Hematopoietic multipotent progenitor cell treated with erythropoietin and hydrocortisone succinate and interleukin-3 and kit ligand, for 4 days (in vitro differentiated cells): ENCODE data around the gene ACAT2.
"Not testable (repeated sequence)": the region's sequence is repeated elsewhere in the genome, so short reads cannot be mapped to it uniquely, and the experiment has no call there.

Source experiments
- DNase-seq: peaks from one replicate; pipeline ENCODE4 v3.0.0-alpha.2; 2015

ACAT2 gene

DNA sequence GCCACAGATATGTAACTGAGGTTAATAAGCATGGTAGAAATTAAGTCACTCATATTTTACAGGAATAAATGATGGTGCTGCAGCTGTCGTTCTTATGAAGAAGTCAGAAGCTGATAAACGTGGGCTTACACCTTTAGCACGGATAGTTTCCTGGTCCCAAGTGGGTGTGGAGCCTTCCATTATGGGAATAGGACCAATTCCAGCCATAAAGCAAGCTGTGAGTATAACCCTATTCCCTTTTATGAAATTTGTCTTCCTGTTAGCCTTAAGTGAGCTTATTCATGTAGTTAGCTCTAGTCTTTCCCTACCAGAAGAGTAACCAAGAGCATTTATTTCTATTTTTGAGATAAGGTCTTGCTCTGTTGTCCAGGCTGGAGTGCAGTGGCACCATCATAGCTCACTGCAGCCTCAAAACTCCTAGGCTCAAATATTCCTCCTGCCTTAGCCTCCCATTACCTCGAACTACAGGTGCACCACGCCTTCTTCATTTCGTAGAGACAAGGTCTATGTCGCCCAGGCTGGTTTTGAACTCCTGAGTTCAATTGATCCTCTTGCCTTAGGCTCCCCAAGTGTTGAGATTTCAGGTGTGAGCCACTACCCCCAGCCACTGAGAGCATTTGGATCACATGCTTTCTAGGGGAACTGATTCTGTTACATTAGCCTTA lies 15.5 kb downstream of the ACAT2 start:
- no peak for DNase-seq

DNA sequence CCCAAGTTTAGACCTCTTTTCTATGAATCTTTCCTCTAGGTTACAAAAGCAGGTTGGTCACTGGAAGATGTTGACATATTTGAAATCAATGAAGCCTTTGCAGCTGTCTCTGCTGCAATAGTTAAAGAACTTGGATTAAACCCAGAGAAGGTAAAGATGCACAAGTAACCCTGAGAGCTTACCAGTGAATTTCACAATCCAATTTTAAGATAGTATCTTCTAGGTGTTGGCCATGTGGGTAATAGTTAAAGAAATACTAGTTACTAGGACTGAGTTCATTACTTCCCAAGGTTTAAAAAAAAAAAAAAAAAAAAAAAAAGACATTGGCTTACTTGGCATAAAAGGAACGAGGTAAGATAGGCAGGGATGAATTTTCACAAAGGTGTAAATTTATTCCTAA lies 16.3 kb downstream of the ACAT2 start:
- no peak for DNase-seq

DNA sequence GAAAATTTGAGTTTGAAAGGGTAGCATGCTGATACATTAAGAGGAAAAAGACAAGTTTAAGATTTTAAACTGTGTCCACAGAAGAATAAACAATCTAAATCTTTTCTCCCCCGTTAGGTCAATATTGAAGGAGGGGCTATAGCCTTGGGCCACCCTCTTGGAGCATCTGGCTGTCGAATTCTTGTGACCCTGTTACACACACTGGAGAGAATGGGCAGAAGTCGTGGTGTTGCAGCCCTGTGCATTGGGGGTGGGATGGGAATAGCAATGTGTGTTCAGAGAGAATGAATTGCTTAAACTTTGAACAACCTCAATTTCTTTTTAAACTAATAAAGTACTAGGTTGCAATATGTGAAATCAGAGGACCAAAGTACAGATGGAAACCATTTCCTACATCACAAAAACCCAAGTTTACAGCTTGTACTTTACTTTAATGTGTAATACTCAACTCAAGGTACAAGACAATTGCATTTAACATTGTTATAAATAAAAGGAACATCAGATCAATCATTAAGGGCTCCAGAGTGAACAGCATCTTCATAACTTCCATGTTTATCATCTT lies 16.8 kb downstream of the ACAT2 start:
- no peak for DNase-seq

DNA sequence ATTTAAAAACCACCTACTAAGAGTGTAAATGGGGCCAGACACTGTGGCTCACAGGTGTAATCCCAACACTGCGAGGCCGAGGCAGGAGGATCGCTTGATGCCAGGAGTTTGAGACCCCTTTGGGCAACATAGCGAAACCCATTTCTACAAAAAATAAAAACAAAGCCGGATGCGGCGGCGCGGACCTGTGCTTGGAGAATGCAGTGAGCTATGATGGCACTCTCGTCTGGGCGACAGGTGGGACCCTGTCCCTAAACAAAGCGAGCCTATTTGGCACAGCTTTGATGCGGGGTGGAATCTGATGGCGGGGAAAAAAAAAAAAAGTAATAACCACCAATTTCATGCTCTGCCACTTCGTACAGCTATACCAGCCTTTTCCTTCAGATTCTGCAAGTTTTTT lies 26.4 kb downstream of the ACAT2 start:
- DNase-seq: no peak

DNA sequence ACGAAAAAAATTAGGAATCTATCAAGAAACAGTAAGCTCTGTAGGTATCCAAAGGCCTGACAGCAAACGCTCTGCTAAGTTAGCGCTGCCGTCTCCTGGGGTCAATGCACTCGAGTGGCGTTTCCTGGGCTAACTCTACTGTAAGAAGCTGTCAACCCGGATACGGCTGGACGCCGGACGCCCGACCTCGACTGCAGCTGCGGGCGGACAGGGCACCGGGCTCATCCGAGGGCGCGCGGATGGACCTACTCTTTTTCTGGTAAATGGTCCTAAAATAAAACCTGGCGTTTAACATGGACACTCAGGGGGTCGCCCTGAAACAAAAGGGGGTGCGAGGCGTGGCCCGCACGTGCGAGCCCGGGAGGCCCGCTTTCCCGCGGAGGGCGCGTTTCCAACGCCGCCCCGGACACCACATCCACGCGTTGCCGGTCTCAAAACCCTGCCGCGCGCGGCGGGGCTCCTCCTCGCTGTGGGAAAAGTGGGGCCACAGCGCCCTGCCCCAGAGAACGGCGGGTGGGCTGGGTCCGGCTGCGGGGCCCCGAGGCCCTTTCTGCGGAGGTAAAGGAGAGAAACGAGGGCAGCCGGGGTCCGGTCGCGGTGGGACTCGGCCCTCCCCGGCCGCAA lies 27.0 kb downstream of the ACAT2 start:
- DNase-seq: peak; percentile 61

DNA sequence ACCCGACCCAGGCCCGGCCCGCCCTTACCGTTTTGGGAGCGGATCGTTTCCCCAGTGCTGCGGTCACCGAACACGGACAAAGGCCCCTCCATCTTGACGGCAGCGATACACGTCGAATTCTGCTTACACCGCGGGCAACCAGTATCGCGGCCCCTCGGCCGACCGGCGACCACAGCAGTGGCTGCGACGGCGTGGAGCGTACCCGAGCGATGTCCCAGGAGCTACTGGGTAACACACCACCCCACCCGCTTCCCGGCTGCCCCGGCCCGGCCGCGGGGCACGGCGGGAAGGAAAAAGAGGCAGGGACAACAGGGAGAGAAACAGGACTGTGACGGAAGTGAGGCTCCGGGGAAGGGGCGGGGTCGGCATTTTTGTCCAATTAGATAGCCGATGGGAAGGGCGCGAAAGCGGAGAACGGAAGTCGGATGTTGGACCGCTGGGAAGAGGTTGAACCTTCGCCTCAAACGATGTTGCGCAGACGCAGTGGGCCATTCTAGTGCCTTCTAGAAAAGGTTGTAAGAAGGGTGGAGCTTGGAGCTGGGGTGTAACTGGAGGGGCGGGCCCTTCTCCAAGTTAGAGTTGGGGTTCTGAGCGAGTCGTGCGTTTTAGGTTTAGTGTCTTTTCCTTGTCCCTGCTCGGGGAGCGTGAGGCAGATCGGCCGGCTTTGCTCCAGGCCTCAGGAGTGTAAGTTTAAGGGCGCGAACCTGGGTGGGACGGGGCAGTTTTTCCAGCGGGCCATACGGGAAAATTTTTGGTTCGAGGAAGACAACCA lies 27.7 kb downstream of the ACAT2 start, which contains the start of gene TCP1:
TSS of gene TCP1 (minus strand) at position 226 of the 772 bp plus-strand sequence. CDS start at position 92, 134 bp downstream.
- DNase-seq: peak; percentile 100

DNA sequence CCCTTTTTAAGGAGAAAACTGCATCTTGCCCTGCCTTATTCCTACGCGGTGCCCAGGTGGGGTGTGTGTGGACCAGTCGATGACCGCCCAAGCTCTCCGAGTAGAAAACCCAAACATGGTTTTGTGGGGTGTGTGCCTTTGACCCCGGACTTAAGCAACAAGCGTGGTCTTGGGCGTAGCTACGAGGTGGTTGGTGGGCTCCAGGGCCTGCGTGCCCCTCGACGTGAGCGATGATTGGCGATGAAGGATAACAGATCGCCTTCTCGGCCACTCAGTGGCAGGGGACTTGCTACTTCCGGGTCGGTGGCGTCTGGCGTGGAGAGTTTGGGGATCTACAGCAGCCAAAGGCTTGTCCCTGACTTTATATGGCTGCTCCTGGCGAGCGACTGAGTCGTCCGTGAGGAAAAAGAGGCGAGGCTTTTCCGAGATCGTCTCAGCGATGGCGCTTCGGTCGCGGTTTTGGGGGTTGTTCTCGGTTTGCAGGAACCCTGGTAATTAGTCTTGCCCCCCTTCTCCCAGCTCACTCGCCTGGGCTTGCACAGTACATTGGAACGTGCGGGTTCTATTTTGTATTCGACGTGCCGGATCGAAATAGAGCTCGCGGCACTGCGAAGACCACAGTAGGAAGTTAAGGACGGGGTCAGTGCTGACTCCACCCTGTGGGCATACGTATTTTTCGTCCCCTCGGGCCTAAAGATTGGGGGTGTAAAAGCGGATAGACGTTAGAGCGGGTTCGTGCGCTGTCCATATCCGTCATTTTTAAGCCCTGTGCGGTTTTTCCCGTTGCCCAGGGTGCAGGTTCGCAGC lies 28.5 kb downstream of the ACAT2 start, which contains the start of gene MRPL18:
TSS of gene MRPL18 (plus strand) at position 319 of the 807 bp plus-strand sequence. CDS start at position 440, 121 bp downstream.
- DNase-seq: peak; percentile 99

DNA sequence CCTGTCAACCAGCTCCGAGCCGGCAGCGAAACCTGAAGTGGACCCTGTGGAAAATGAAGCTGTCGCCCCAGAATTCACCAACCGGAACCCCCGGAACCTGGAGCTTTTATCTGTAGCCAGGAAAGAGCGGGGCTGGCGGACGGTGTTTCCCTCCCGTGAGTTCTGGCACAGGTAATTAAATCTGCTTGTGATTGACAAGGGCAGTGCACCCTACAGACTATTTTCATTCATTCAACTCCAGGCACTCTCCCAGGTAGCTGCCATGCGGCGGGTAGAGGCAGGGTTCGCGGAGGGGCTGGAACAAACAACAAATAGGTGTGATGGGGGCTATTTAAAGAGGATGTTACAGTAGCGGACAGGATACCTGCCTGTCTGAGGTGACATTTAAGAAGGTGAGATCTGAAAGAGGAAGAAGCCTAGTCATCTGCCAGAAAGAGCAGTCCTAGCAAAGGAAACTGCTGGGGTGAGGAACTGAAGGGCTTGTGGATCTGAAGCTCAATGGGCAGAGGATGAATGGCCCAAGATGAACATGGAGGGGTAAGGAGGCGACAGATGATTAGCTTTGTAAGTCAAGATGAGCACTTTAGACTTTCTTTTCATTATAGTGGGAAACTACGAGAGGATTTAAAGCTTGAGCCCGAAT lies 29.2 kb downstream of the ACAT2 start:
- peak; percentile 35 for DNase-seq

DNA sequence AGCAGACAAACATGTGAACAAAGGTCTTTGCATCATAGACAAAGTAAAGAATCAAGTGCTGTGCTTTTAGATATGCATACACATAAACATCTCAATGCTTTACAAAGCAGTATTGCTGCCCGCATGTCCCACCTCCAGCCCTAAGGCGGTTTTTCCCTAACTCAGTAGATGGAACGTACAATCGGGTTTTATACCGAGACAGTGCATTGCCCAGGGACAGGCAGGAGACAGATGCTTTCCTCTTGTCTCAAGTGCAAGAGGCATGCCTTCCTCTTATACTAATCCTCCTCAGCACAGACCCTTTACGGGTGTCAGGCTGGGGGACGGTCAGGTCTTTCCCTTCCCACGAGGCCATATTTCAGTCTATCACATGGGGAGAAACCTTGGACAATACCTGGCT lies 33.1 kb downstream of the ACAT2 start:
- not testable (repeated sequence) for DNase-seq

DNA sequence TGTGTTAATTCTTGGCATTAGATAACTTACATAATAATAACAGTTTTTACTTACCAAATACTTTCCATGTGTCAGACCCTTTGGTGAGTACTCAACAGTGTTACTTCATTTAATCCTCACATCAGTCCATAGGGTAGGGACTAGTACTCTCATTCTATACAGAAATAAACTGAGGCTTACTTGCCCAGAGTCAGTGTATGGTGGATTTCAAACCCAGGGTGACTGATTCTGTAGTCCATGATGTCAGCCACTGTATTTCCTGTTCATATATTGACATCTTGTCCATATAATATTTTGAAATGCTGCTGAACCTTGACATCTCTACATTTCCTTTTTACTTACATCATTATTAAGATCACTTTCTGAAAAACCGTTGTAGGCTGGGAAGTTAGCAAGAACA lies 35.7 kb downstream of the ACAT2 start:
- no peak for DNase-seq

DNA sequence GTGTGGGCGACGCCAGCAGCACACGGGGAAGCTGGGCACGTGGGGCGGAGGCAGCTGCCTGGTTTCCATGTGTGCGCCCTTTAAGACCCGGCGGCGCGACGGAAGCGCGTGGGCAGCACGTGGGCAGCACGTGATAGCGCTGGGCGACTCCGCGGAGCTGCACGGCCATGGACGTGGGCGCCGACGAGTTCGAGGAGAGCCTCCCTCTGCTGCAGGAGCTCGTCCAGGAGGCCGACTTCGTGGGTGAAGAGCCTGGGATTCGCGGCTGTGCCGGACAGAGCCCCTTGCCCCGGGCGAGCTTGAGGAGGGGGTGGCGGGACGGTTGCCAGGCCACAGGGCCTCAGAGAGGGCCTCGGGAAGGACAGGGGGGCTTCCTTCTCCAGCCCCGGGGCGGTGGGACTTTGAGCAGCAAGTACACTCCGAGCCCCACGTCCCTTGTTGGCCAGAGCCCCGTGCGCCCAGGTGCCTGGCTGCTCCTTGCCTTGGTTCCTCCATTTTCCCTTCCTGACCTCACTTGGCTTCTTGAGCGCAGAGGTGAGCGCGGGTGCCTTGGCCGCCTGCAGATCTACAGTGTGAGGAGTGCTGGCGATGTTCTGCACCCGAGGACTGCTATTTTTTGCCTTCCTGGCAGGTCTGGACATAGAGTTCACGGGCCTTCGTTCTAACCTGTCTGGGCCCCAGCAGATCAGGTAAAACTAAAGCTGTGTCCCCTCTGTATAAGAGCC lies 38.5 kb downstream of the ACAT2 start, which contains the start of gene PNLDC1:
TSS of gene PNLDC1 (plus strand) at position 136 of the 725 bp plus-strand sequence. CDS start at position 168, 32 bp downstream.
- DNase-seq: no peak

DNA sequence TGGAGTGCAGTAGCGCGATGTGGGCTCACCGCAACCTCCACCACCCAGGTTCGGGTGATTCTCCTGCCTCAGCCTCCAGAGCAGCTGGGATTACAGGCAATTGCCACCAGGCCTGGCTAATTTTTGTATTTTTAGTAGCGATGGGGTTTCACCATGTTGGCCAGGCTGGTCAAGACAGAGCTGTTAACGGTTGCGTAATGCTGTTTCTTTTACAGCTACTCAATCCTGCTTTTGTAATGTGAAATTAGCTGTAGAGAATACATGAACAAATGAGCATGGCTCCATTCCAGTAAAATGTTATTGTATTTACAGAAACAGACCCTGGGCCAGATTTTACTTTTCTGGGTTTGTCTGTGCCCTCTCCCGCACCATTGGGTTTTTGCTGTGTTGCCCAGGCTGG lies 40.1 kb downstream of the ACAT2 start:
- peak; percentile 40 for DNase-seq

DNA sequence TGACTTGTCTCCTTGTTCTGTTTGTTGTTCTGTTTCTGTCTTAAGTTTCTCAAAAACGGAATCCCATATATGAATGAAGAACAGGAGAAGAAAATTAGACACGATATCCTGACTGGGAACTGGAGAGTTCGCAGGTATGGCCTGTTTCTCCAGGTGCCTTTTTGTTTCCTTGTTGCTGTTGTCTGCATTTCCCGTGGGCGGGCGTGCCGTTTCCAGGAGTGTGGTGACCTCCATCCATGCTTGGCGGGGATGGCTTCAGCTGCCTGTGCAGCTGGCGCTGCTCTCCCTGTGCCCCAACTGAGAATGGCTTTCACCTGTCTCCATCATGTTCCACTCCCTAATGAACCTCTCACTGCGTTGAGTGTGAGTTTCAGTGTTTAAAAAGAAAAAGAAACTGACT lies 42.7 kb downstream of the ACAT2 start:
- no peak for DNase-seq

DNA sequence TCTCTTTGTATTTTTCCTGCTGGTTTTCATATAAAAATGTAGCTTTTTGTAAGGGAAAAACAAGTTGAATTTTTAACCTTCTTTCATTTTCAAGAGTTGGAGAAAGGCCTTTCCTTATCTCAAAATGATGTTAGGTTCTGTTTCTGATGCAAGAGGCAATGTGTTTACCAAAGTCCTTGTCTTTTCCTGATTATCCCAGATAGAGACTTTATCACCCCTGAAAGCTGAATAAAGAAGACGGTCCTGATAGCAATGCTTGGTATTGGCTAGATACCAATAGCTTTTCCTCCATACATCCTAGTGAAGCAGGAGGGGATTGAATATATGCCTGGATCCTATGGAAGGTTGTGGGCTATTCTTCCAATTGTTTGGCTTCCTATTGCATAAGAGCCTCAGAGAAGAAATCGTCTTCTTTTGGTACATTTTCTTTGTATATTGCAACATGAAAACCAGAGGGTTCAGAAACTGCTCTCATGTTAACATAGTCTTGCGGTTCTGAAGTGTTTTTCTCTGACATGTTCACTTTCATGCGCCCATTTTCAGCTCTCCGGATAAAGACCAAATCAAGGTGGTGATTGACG lies 43.7 kb downstream of the ACAT2 start:
- DNase-seq: no peak

DNA sequence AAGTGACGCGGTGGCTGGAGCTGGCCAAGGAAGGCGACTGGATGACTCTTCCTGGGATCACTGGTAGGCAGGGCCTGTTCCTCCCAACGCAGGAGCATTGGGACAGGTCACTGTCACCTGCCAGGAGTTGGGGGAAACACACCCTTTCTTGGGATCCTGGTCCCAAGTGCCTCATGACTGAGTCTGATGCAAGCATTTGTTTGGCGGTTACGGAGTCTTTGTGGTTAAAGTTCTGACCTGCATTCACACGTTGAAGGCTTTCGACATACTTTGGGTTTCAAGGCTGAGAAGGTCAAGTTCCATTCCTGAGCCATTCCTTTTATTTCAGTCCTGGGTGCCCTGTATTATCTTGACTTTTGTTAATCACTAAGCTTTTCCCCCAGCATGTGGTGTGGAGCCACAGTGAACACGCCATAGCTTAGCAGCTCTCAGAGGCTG lies 44.2 kb downstream of the ACAT2 start:
- peak; percentile 52 for DNase-seq

DNA sequence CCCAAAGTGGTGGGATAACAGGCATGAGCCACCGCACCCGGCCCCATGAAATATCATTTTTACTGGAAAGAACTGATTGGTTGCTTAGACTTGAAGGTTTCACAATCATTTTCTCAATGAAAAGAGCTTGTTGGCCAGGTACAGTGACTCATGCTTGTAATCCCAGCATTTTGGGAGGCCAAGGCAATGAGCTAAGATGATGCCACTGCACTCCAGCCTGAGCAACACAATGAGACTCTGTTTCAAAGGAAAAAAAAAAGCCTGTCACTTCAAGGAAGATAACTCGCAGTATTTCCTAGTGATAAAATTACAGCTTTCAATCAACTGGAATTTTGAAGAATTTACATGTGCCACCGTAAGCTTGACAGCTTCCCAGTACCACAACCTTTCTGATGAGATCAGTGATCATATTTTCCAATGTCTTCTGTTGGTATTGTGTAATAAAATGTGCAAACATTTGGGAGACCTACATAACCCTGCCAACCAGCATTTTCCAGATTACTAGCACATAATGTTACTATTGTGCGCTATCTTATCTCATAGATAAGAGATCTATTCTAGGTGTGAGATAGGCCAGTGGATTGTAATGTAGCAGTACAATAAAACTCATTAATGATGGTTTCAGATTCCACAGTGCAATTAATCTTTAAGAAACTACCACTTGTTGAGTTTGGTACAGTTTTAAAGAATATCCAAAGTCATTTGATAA lies 45.5 kb downstream of the ACAT2 start:
- DNase-seq: no peak

DNA sequence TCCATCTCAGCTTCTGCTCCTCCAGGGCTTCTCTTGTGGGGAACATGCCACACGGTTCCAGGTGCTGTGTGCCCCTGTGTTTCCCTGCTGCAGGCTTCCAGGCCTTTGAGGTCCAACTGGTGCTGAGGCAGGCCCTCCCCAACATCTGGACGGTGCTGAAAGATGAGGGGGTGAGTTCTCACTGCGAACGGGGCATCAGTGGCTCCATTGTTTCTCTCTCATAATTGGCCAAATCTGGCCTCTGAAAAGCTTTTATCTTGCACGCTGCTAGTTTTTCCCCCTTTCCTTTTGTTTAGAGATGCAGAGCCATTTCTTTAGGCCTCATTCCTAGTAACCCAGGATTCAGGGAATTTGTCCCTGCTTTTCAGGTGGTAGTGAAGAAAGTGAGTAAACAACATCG lies 46.8 kb downstream of the ACAT2 start:
- no peak for DNase-seq

DNA sequence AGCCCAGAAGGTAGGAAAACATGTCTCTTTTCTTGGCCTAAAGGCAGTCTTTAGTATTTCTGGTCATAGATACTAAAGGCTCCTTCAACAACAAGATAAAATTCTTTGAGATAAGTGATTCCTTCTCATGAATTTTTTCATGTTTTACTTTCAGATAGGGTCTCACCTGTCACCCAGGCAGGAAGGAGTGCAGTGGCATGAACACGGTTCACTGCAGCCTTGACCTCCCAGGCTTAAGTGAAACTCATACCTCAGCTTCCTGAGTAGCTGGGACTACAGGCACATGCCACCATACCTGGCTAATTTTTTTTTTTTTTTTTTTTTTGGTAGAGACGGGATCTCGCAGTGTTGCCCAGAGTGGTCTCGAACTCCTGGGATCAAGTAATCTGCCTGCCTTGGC lies 47.3 kb downstream of the ACAT2 start:
- no peak for DNase-seq

DNA sequence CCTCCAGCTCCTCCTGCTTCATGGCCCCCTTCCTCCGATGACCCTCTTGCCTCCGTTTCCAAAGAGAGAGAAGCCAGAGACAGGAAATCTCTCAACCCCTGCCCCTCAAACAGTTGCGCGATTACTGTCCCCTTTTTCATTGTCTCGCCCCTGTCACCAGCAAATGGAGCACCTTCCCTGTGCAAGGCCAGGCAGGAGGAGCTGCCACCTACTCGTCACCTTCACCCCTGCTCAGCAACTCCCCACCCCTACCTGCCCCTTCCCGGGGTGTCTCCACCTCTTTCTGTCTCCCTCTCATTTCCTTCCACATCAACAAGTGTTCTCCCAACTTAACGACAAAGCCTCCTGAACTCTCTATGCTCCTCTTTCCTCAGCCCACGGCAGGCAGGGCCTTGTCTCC lies 51.9 kb downstream of the ACAT2 start:
- DNase-seq: no peak

DNA sequence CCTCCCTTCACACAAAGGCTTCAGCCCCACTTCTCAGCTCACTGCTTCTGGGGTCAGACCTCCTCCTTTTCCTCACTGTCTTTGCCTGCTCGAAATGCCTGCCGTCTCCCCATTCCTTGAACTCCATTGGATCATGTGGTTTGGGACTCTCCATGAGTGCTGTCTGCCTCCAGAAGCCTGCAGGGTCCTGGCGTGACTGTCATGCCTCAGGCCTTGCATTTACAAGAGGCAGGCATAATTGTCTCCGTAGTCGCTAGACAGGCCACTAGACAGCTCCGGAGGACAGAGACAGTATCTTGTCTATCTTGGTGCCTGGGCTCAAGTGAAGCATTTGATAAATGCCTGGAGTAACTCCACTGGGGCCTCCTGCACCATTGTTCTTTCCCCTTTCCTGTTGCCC lies 53.6 kb downstream of the ACAT2 start:
- DNase-seq: no peak
